Spleen (tissue), 11 donors: Measurements from ENCODE around the gene LCORL. TPM values are rescaled to one million over a fixed set of nuclear protein-coding genes. Genes with fewer than 3 reads are reported as not detected.

ENCODE experiments used
- DNase-seq: peaks from one replicate; pipeline ENCODE4 v3.0.0-alpha.2; 2020
- H3K27ac ChIP-seq, 8 donors: fragments of 200-600 bp; sonication (generic) in 7 of 8; 1 replicate in 4 of 8; 2 replicates in 4 of 8; pipeline versions ENCODE4 v1.5.0 to v1.8.0; 2016 to 2021; ENCODE audit warnings: inconsistent platforms in 4 of 8, mild to moderate bottlenecking in 4 of 8, moderate library complexity in 1 of 8
- H3K27me3 ChIP-seq, 7 donors: fragments of 200-600 bp; sonication (generic) in 6 of 7; replicated peaks in 1 of 7; 1 replicate in 4 of 7; 2 replicates in 3 of 7; pipeline versions ENCODE4 v1.5.0 to v1.8.0; 2016 to 2021; ENCODE audit warnings: inconsistent platforms in 3 of 7, mild to moderate bottlenecking in 1 of 7
- H3K36me3 ChIP-seq, 6 donors: fragments of 200-600 bp; sonication (generic) in 5 of 6; 1 replicate in 4 of 6; 2 replicates in 2 of 6; pipeline versions ENCODE4 v1.5.0 to v1.8.0; 2016 to 2021; ENCODE audit warnings: inconsistent platforms in 2 of 6
- H3K4me1 ChIP-seq, 6 donors: fragments of 200-600 bp; sonication (generic) in 5 of 6; 1 replicate in 3 of 6; 2 replicates in 3 of 6; pipeline versions ENCODE4 v1.5.0 to v1.8.0; 2016 to 2021; ENCODE audit warnings: inconsistent platforms in 3 of 6
- H3K4me3 ChIP-seq, 8 donors: fragments of 200-600 bp; sonication (generic) in 7 of 8; 1 replicate in 4 of 8; 2 replicates in 4 of 8; pipeline versions ENCODE4 v1.5.0 to v1.8.0; 2016 to 2021; ENCODE audit warnings: inconsistent platforms in 4 of 8, mild to moderate bottlenecking in 4 of 8, moderate library complexity in 2 of 8
- H3K9me3 ChIP-seq, 8 donors: fragments of 200-600 bp; sonication (generic) in 7 of 8; 1 replicate in 4 of 8; 2 replicates in 4 of 8; pipeline versions ENCODE4 v1.5.0 to v1.8.0; 2016 to 2021; ENCODE audit warnings: inconsistent platforms in 4 of 8
- POLR2A ChIP-seq, 3 donors: fragments of 450-650 bp; IDR thresholded peaks; one replicate each; pipeline ENCODE4 v1.5.1; 2017; ENCODE audit warnings: antibody characterized with exemption in 3 of 3, mild to moderate bottlenecking in 1 of 3
- POLR2AphosphoS5 ChIP-seq, 3 donors: sonication (generic); formaldehyde crosslinking; IDR thresholded peaks; one replicate each; pipeline ENCODE4 v1.5.1; 2017; ENCODE audit warnings: antibody characterized with exemption in 3 of 3
- WGBS, 5 donors: extraction: QIAGEN DNeasy Blood & Tissue Kit in 3 of 5; methylation state at CpG; one replicate each; pipeline versions ENCODE4 v1.1.5 to v1.1.7; 2013 to 2018; 5-methylcytosine and 5-hydroxymethylcytosine counted together
- intact Hi-C: fragments of 100-400 bp; cut with DNase I; formaldehyde crosslinking; loops from one replicate; pipeline ENCODE4 v1.15.0; 2023; ENCODE audit warnings: low total_unique reads
- polyA plus RNA-seq, 3 donors: library from polyadenylated mRNA; stranded (reverse); fragments of 200-250 nt; gene quantifications; one replicate each; pipeline ENCODE4 v1.2.1, GENCODE V29; 2013
- total RNA-seq, 7 donors: library from RNA; depleted of rRNA in 3 of 7; stranded (reverse); fragments of >200 nt in 3 of 7; fragmentation: NEBNext Ultra II Directional in 4 of 7; extraction: Animal tissue kit (Norgen Biotek cat#: 25700) in 4 of 7; gene quantifications; one replicate each; pipeline versions ENCODE4 v1.1.0 to v1.2.1, GENCODE V29; 2016 to 2021
- TF ChIP-seq, protein P1 (sequence below), 11 experiments: fragments of 200-600 bp in 7 of 11; fragments of 450-650 bp in 4 of 11; sonication (generic) in 4 of 11; IDR thresholded peaks in 8 of 11; conservative IDR thresholded peaks in 3 of 11; 1 replicate in 7 of 11; 2 replicates in 4 of 11; pipeline versions ENCODE4 v1.4.0 to v1.8.0; 2016 to 2021; ENCODE audit warnings: antibody characterized with exemption in 11 of 11, inconsistent platforms in 4 of 11, mild to moderate bottlenecking in 1 of 11
- donor health status: healthy with polysubstance abuse.
- donor health status: DM: no; HTN: no; CAD: no; lungs with moderate emphysema.
- donor health status: DM: no; HTN: no; CAD: no.
- donor health status: Bipolar disorder and iron deficiency.
- donor health status: healthy.
- donor health status: DM: no; HTN: no; CAD: no.
- donor health status: DM: yes; HTN: yes; CAD: no.

The LCORL gene
- total and polyA plus RNA-seq, 10 donors, result 1.8 to 48.7 (median 22.6) TPM

DNA sequence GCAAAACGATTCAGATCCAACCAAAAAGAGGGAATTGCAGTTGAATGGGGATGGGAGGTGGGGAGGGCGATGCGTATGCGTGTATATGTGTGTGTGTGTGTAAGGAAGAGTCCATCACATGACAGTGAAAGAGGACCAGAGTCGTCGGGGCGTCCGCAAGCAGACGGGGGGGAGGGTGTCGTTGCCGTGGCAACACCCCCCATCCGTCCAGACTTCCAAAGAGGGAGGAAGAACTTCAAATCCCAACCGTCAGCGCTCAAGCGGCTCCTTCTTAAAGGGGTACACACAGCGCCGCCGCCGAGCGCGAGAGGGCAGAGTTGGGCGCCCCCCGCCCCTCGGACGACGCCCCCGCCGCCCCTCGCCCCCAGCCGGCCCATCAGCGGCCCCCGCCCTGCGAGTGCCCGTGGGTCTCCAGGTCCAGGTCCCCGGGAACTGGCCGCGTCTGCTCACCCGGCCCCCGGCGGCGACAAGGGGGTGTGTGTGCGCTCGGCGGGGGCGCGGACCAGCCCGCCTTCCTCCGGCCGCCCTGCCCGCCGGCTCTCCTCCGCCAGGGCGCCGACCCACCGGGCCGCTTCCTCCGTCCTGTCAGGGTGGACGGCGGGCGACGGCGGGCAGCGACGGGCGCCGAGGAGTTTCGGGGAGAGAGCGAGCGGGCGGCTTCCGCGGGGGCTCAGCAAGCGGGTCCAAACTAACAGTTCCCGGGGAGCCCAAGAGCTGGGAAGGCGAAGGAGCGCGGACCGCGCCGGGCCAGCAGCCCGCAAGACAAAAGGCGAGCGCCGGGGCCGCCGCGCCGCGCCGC lies 685 bp downstream of the LCORL start:
- TF ChIP-seq POLR2A (IDR thresholded peaks at IDR 0.05) (no peak), POLR2AphosphoS5 (IDR thresholded peaks at IDR 0.05) (peak in 1 of 3 donors; percentile 46)
- TF ChIP-seq, protein P1, sequence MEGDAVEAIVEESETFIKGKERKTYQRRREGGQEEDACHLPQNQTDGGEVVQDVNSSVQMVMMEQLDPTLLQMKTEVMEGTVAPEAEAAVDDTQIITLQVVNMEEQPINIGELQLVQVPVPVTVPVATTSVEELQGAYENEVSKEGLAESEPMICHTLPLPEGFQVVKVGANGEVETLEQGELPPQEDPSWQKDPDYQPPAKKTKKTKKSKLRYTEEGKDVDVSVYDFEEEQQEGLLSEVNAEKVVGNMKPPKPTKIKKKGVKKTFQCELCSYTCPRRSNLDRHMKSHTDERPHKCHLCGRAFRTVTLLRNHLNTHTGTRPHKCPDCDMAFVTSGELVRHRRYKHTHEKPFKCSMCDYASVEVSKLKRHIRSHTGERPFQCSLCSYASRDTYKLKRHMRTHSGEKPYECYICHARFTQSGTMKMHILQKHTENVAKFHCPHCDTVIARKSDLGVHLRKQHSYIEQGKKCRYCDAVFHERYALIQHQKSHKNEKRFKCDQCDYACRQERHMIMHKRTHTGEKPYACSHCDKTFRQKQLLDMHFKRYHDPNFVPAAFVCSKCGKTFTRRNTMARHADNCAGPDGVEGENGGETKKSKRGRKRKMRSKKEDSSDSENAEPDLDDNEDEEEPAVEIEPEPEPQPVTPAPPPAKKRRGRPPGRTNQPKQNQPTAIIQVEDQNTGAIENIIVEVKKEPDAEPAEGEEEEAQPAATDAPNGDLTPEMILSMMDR (IDR thresholded peaks at IDR 0.05 in 8 of 11, conservative IDR thresholded peaks at IDR 0.05 in 3 of 11), result peak in 1 of 11 experiments; percentile 10
- H3K4me3 ChIP-seq, result peak overlapping the region; percentile 71 to 97 (median 90)
- H3K36me3 ChIP-seq, result no peaks in the 10 kb centered on the region
- peaks cover 0 to 51% (median 25%) of the 10 kb centered on the region in 6 donors for H3K4me1 ChIP-seq
- peak; percentile 92 for DNase-seq
- 0 to 2% (median 0%) methylated on average over 23 to 90 of the region's 90 CpGs for WGBS, 5 donors
- no peaks in the 10 kb centered on the region for H3K27me3 ChIP-seq
- intact Hi-C loops, result loop anchor here (10.0 kb wide), 1 partner anchor 206 kb away; the partner anchor contains the start of genes DCAF16 and NCAPG
- peak overlapping the region; percentile 71 to 96 (median 94) for H3K27ac ChIP-seq
- H3K9me3 ChIP-seq, result no peaks in the 10 kb centered on the region

DNA sequence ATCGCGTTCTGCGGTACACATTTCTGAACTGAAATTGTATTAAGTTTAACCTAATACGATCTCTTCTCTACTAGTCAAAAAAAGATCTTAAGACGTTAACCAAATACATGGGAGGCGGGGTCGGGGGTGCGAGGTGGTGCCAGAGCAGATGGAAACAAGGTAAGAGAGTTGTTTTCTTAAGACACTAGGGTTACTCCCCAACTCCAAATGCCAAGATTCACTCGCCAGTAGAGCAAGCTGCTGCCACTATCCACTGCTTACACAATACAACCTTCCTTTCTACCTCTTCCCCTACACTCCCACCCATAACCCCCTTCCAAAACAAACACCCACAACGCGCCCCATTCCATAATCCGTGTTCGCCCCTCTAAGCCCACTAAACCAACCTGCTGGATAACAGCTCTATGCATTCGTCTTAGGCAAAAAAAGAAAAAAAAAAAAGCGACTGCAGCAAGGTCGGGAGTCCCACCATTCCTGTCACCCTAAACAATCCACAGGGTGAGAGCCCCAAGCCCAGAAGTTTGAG lies 1.3 kb downstream of the LCORL start:
- Histone ChIP-seq H3K36me3 (no peaks in the 10 kb centered on the region), H3K9me3 (no peaks in the 10 kb centered on the region), H3K4me1 (peaks cover 0 to 58% (median 26%) of the 10 kb centered on the region in 6 donors), H3K27ac (peak overlapping the region in 6 of 8 donors; percentile 71 to 96 (median 93)), H3K4me3 (peak overlapping the region; percentile 71 to 97 (median 90)), H3K27me3 (no peaks in the 10 kb centered on the region)
- intact Hi-C loops, result loop anchor here (10.0 kb wide), 1 partner anchor 205 kb away; the partner anchor contains the start of genes DCAF16 and NCAPG
- WGBS, 5 donors, result 3 to 8% (median 5%) methylated on average over 16 of the region's 16 CpGs
- no peak for DNase-seq
- TF ChIP-seq, protein P1 (IDR thresholded peaks at IDR 0.05 in 8 of 11, conservative IDR thresholded peaks at IDR 0.05 in 3 of 11), result no peak
- TF ChIP-seq POLR2A (IDR thresholded peaks at IDR 0.05), result no peak
- no peak for TF ChIP-seq POLR2AphosphoS5 (IDR thresholded peaks at IDR 0.05)

DNA sequence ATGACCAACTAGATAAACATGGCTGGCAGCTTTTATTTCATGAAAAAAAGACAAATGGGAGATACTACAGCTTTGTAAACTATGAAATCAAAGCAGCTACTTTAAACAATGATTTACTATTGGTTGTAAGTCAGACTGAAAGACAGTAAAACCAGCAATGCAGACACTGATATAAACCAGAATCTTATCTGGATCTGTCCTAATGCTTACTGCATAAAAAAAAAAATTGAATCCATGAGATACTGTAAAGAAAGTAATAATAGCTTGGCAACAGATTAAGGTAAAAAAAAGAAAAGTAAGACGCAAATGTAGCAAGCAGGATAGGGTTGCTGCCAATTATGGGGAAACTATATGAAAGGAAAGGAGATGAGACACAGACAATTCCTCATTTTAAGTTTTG lies 7.3 kb downstream of the LCORL start:
- Histone ChIP-seq H3K27me3 (no peaks in the 10 kb centered on the region), H3K27ac (no peak overlapping the region), H3K4me3 (no peak overlapping the region), H3K9me3 (no peaks in the 10 kb centered on the region), H3K36me3 (no peaks in the 10 kb centered on the region), H3K4me1 (peaks cover 0 to 56% (median 21%) of the 10 kb centered on the region in 6 donors)
- no peak for TF ChIP-seq POLR2AphosphoS5 (IDR thresholded peaks at IDR 0.05)
- no peak for TF ChIP-seq POLR2A (IDR thresholded peaks at IDR 0.05)
- TF ChIP-seq, protein P1 (IDR thresholded peaks at IDR 0.05 in 8 of 11, conservative IDR thresholded peaks at IDR 0.05 in 3 of 11), result no peak
- 51 to 90% (median 78%) methylated on average over 1 of the region's 1 CpG for WGBS, 5 donors
- intact Hi-C loops, result no loop called here
- no peak for DNase-seq
